ENCODE results near the gene APP. TPM values are rescaled to one million over a fixed set of nuclear protein-coding genes. Genes with fewer than 3 reads are reported as not detected.

The APP gene
- total RNA-seq, 4 donors from 2014 or later = 471 to 1,291 (median 672) TPM

GRCh38 chr21:25967901-25968438 lies 202.6 kb downstream of the APP start:
- H3K4me1 ChIP-seq = peaks cover 0 to 18% (median 5%) of the 10 kb centered on the region in 4 donors
- H3K4me3 ChIP-seq = no peak overlapping the region
- DNase-seq = no peak
- 95 to 100% methylated on average over 4 of the region's 4 CpGs for WGBS, 2 donors (ENCODE audit: low coverage in 1 of 2)
- H3K36me3 ChIP-seq = peaks cover 0 to 14% (median 6%) of the 10 kb centered on the region in 4 donors
- in situ Hi-C loops (cut with MboI; ENCODE audit: low pct_ligation_motif_present in 1 of 4, low pct_unique_long_range_greater_than_20kb in 1 of 4, low sequenced_read_pairs in 3 of 4) (no loop called here), intact Hi-C loops (cut with DNase I; ENCODE audit: low total_unique reads) (no loop called here)
- H3K9me3 ChIP-seq = no peaks in the 10 kb centered on the region
- H3K27me3 ChIP-seq = no peaks in the 10 kb centered on the region
- H3K27ac ChIP-seq = peak overlapping the region in 3 of 4 donors; percentile 14 to 27 (median 20)
- TF ChIP-seq POLR2AphosphoS5 (IDR thresholded peaks at IDR 0.05) = no peak
- TF ChIP-seq POLR2A (IDR thresholded peaks at IDR 0.05) = no peak
- no peak for TF ChIP-seq EP300 (IDR thresholded peaks at IDR 0.05; ENCODE audit: low read depth)
- TF ChIP-seq, protein P1, sequence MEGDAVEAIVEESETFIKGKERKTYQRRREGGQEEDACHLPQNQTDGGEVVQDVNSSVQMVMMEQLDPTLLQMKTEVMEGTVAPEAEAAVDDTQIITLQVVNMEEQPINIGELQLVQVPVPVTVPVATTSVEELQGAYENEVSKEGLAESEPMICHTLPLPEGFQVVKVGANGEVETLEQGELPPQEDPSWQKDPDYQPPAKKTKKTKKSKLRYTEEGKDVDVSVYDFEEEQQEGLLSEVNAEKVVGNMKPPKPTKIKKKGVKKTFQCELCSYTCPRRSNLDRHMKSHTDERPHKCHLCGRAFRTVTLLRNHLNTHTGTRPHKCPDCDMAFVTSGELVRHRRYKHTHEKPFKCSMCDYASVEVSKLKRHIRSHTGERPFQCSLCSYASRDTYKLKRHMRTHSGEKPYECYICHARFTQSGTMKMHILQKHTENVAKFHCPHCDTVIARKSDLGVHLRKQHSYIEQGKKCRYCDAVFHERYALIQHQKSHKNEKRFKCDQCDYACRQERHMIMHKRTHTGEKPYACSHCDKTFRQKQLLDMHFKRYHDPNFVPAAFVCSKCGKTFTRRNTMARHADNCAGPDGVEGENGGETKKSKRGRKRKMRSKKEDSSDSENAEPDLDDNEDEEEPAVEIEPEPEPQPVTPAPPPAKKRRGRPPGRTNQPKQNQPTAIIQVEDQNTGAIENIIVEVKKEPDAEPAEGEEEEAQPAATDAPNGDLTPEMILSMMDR (IDR thresholded peaks at IDR 0.05) = no peak

GRCh38 chr21:25967181-25967900 lies 203.2 kb downstream of the APP start:
- 53 to 56% methylated on average over 4 of the region's 4 CpGs for WGBS, 2 donors (ENCODE audit: low coverage in 1 of 2)
- no peaks in the 10 kb centered on the region for H3K9me3 ChIP-seq

GRCh38 chr21:25965951-25966707 lies 204.4 kb downstream of the APP start:
- Histone ChIP-seq H3K4me1 (peaks cover 0 to 18% (median 5%) of the 10 kb centered on the region in 4 donors), H3K9me3 (no peaks in the 10 kb centered on the region), H3K27me3 (no peaks in the 10 kb centered on the region), H3K27ac (no peak overlapping the region), H3K4me3 (no peak overlapping the region), H3K36me3 (peaks cover 0 to under 1% (median under 1%) of the 10 kb centered on the region in 4 donors)
- intact Hi-C loops (cut with DNase I; ENCODE audit: low total_unique reads) = no loop called here
- no peak for DNase-seq
- WGBS, 2 donors (ENCODE audit: low coverage in 1 of 2) = 72 to 78% methylated on average over 3 of the region's 3 CpGs
- in situ Hi-C loops (cut with MboI; ENCODE audit: low pct_ligation_motif_present in 1 of 4, low pct_unique_long_range_greater_than_20kb in 1 of 4, low sequenced_read_pairs in 3 of 4) = no loop called here
- TF ChIP-seq POLR2AphosphoS5 (IDR thresholded peaks at IDR 0.05) (no peak), EP300 (IDR thresholded peaks at IDR 0.05; ENCODE audit: low read depth) (no peak), POLR2A (IDR thresholded peaks at IDR 0.05) (no peak)
- TF ChIP-seq, protein P1 (IDR thresholded peaks at IDR 0.05) = no peak

More at GRCh38 chr21:25967181-25967900, 203.2 kb downstream of the APP start:
- in situ Hi-C loops (cut with MboI; ENCODE audit: low pct_ligation_motif_present in 1 of 4, low pct_unique_long_range_greater_than_20kb in 1 of 4, low sequenced_read_pairs in 3 of 4) = no loop called here
- Histone ChIP-seq H3K4me3 (no peak overlapping the region), H3K27ac (peak overlapping the region in 3 of 4 donors; percentile 4 to 27 (median 20)), H3K4me1 (peaks cover 0 to 18% (median 5%) of the 10 kb centered on the region in 4 donors), H3K27me3 (no peaks in the 10 kb centered on the region), H3K36me3 (peaks cover 0 to 9% (median 4%) of the 10 kb centered on the region in 4 donors)
- intact Hi-C loops (cut with DNase I; ENCODE audit: low total_unique reads) = no loop called here
- no peak for DNase-seq
- TF ChIP-seq, protein P1 (IDR thresholded peaks at IDR 0.05) = no peak
- no peak for TF ChIP-seq POLR2AphosphoS5 (IDR thresholded peaks at IDR 0.05)
- no peak for TF ChIP-seq POLR2A (IDR thresholded peaks at IDR 0.05)
- no peak for TF ChIP-seq EP300 (IDR thresholded peaks at IDR 0.05; ENCODE audit: low read depth)

DNA sequence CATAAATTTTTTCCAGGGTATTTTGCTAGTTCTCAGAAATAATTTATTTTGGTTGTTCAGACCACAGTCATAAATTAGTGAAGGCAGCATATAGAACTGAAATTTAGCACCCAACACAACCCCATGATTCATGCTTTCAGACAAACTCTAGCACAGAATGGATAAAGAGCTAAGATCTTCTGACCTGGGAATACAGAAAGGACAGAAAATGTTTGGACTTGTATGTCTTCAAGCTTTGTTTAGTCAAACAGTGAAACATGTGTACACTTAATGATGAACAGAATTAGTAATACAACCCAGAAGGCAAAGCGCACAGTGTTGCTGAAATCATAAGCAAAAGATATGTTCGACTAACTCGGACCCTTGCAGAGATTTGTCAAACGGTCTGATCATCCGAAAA lies 205.6 kb downstream of the APP start:
- no peaks in the 10 kb centered on the region for H3K36me3 ChIP-seq
- in situ Hi-C loops (cut with MboI; ENCODE audit: low pct_ligation_motif_present in 1 of 4, low pct_unique_long_range_greater_than_20kb in 1 of 4, low sequenced_read_pairs in 3 of 4) = no loop called here
- intact Hi-C loops (cut with DNase I; ENCODE audit: low total_unique reads) = no loop called here
- H3K9me3 ChIP-seq = no peaks in the 10 kb centered on the region
- peak overlapping the region in 1 of 4 donors; percentile 58 for H3K27ac ChIP-seq
- H3K27me3 ChIP-seq = no peaks in the 10 kb centered on the region
- 83 to 89% methylated on average over 4 to 5 of the region's 5 CpGs for WGBS, 2 donors (ENCODE audit: low coverage in 1 of 2)
- H3K4me1 ChIP-seq = peaks cover 0 to 18% (median 5%) of the 10 kb centered on the region in 4 donors
- no peak for DNase-seq
- TF ChIP-seq, protein P1 (IDR thresholded peaks at IDR 0.05) = no peak
- no peak for TF ChIP-seq EP300 (IDR thresholded peaks at IDR 0.05; ENCODE audit: low read depth)
- no peak for TF ChIP-seq POLR2A (IDR thresholded peaks at IDR 0.05)
- TF ChIP-seq POLR2AphosphoS5 (IDR thresholded peaks at IDR 0.05) = no peak
- H3K4me3 ChIP-seq = no peak overlapping the region
